Kidney (tissue), 14 donors: ENCODE data around the gene ANGPTL4. TPM values are rescaled to one million over a fixed set of nuclear protein-coding genes. Genes with fewer than 3 reads are reported as not detected.

Experiments used
- DNase-seq, 5 donors: peaks; one replicate each; pipeline ENCODE4 v3.0.0-alpha.2; 2013 to 2020
- FAIRE-seq: peaks from 2 replicates; lab custom pipeline; 2012; peaks lifted over from hg19 to GRCh38; lab: Jason Lieb, UNC
- H3K27ac ChIP-seq, 2 donors: one replicate each; pipeline ENCODE4 v1.7.0; 2013; ENCODE audit warnings: low read depth in 2 of 2, low read length in 2 of 2, inconsistent platforms in 1 of 2
- H3K27me3 ChIP-seq: one replicate; pipeline ENCODE4 v1.7.1; 2013; ENCODE audit warnings: low read length, inconsistent platforms; ENCODE audit not compliant: control insufficient read depth, insufficient read depth
- H3K36me3 ChIP-seq, 3 donors: one replicate each; pipeline versions ENCODE4 v1.7.0 to v1.7.1; 2013; ENCODE audit warnings: low read length in 3 of 3, control low read depth in 1 of 3, inconsistent platforms in 1 of 3; ENCODE audit not compliant: insufficient read depth in 3 of 3, control insufficient read depth in 2 of 3
- H3K4me1 ChIP-seq, 3 donors: one replicate each; pipeline versions ENCODE4 v1.7.0 to v1.7.1; 2013; ENCODE audit warnings: low read length in 3 of 3, inconsistent platforms in 1 of 3, low read depth in 1 of 3; ENCODE audit not compliant: control insufficient read depth in 2 of 3, insufficient read depth in 2 of 3
- H3K4me3 ChIP-seq, 3 donors: one replicate each; pipeline versions ENCODE4 v1.7.0 to v1.8.1; 2013; ENCODE audit warnings: low read length in 3 of 3, control low read depth in 1 of 3, inconsistent platforms in 1 of 3
- H3K9ac ChIP-seq, 3 donors: one replicate each; pipeline versions ENCODE4 v1.7.0 to v1.7.1; 2013; ENCODE audit warnings: low read length in 3 of 3, control low read depth in 1 of 3, inconsistent platforms in 1 of 3
- H3K9me3 ChIP-seq, 3 donors: one replicate each; pipeline versions ENCODE4 v1.7.0 to v1.7.1; 2013; ENCODE audit warnings: low read length in 3 of 3, control low read depth in 1 of 3, inconsistent platforms in 1 of 3; ENCODE audit not compliant: control insufficient read depth in 2 of 3, insufficient read depth in 1 of 3
- intact Hi-C: fragments of 100-400 bp; cut with DNase I; formaldehyde crosslinking; loops from one replicate; pipeline ENCODE4 v1.11.1; 2022
- polyA plus RNA-seq: library from polyadenylated mRNA; stranded (reverse); fragments of 350-450 nt; fragmentation: Illumina TruSeq; extraction: RNeasy Lipid Tissue Mini Kit (QIAGEN cat#74804); gene quantifications from one replicate; pipeline ENCODE4 v1.2.3, GENCODE V29; 2014; ENCODE audit warnings: low read depth, low replicate concordance; ENCODE audit not compliant: insufficient read depth
- total RNA-seq: library from RNA; stranded (reverse); fragmentation: NEBNext Ultra II Directional; extraction: Animal tissue kit (Norgen Biotek cat#: 25700); gene quantifications from one replicate; pipeline ENCODE4 v1.2.1, GENCODE V29; 2021
- TF ChIP-seq, protein P1 (sequence below): IDR thresholded peaks from 3 replicates; pipeline ENCODE4 v1.5.1; 2012; ENCODE audit warnings: mild to moderate bottlenecking, moderate library complexity, borderline replicate concordance; ENCODE audit not compliant: insufficient read depth; ENCODE audit errors: extremely low read depth
- donor health status: control.
- donor health status: control.
- donor health status: control.
- donor health status: control.
- donor health status: control.
- donor health status: DM: yes; HTN: yes; CAD: no.
- donor health status: Normal renal cell carcinoma (clear cell type).

ANGPTL4 gene
- total and polyA plus RNA-seq, 2 donors from 2014 or later = 7.2 to 40.3 TPM

GRCh38 chr19:8397271-8397670 lies 33.3 kb downstream of the ANGPTL4 start:
- intact Hi-C loops = no loop called here
- Histone ChIP-seq H3K4me3 (no peak overlapping the region), H3K36me3 (peaks cover 0 to 5% (median 4%) of the 10 kb centered on the region in 3 donors), H3K27me3 (no peaks in the 10 kb centered on the region), H3K27ac (peak overlapping the region; percentile 16 to 37), H3K9me3 (no peaks in the 10 kb centered on the region), H3K4me1 (peaks cover 0 to 40% (median 16%) of the 10 kb centered on the region in 3 donors), H3K9ac (peak overlapping the region in 1 of 3 donors; percentile 48)
- FAIRE-seq (no peak), DNase-seq (peak in 1 of 5 donors; percentile 54)
- TF ChIP-seq, protein P1, sequence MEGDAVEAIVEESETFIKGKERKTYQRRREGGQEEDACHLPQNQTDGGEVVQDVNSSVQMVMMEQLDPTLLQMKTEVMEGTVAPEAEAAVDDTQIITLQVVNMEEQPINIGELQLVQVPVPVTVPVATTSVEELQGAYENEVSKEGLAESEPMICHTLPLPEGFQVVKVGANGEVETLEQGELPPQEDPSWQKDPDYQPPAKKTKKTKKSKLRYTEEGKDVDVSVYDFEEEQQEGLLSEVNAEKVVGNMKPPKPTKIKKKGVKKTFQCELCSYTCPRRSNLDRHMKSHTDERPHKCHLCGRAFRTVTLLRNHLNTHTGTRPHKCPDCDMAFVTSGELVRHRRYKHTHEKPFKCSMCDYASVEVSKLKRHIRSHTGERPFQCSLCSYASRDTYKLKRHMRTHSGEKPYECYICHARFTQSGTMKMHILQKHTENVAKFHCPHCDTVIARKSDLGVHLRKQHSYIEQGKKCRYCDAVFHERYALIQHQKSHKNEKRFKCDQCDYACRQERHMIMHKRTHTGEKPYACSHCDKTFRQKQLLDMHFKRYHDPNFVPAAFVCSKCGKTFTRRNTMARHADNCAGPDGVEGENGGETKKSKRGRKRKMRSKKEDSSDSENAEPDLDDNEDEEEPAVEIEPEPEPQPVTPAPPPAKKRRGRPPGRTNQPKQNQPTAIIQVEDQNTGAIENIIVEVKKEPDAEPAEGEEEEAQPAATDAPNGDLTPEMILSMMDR = no peak

- peaks cover 0 to 37% (median 15%) of the 10 kb centered on the region in 3 donors for H3K4me1 ChIP-seq
- H3K9ac ChIP-seq = peak overlapping the region in 1 of 3 donors; percentile 12
- no peaks in the 10 kb centered on the region for H3K9me3 ChIP-seq
- H3K27ac ChIP-seq = peak overlapping the region; percentile 37 to 43
- peaks cover 0 to 10% (median 4%) of the 10 kb centered on the region in 3 donors for H3K36me3 ChIP-seq
- peak in 1 of 5 donors; percentile 37 for DNase-seq
- TF ChIP-seq, protein P1 = no peak
- H3K4me3 ChIP-seq = no peak overlapping the region
- intact Hi-C loops = no loop called here
- no peak for FAIRE-seq
- no peaks in the 10 kb centered on the region for H3K27me3 ChIP-seq
Observed at GRCh38 chr19:8397746-8398310, 33.9 kb downstream of the ANGPTL4 start.

GRCh38 chr19:8398311-8398771 lies 34.4 kb downstream of the ANGPTL4 start:
- FAIRE-seq = no peak
- H3K27ac ChIP-seq = no peak overlapping the region

More at GRCh38 chr19:8398311-8398771, 34.4 kb downstream of the ANGPTL4 start:
- peaks cover 0 to 15% (median 4%) of the 10 kb centered on the region in 3 donors for H3K36me3 ChIP-seq
- H3K4me1 ChIP-seq = peaks cover 0 to 32% (median 15%) of the 10 kb centered on the region in 3 donors
- H3K4me3 ChIP-seq = no peak overlapping the region
- peak overlapping the region in 1 of 3 donors; percentile 12 for H3K9ac ChIP-seq
- H3K9me3 ChIP-seq = no peaks in the 10 kb centered on the region
- DNase-seq = peak in 4 of 5 donors; percentile 82 to 87 (median 85)
- intact Hi-C loops = no loop called here
- TF ChIP-seq, protein P1 = no peak
- no peaks in the 10 kb centered on the region for H3K27me3 ChIP-seq
